Neuronal stem cell (in vitro differentiated cells): ENCODE measurements around the gene RNF145.
"Not testable (repeated sequence)": the region's sequence is repeated elsewhere in the genome, so short reads cannot be mapped to it uniquely, and the experiment has no call there.

Source experiments
- DNase-seq: peaks from one replicate; pipeline ENCODE4 v3.0.0-alpha.2; 2013; ENCODE audit warnings: low spot score
- H2AFZ ChIP-seq: one replicate; pipeline ENCODE4 v1.6.1; 2013; ENCODE audit warnings: mild to moderate bottlenecking, low read length, inconsistent platforms
- H2AK5ac ChIP-seq: 2 replicates; pipeline ENCODE4 v1.6.1; 2013; ENCODE audit warnings: low read depth, mild to moderate bottlenecking, inconsistent platforms, low read length, moderate library complexity, mixed read lengths
- H2BK120ac ChIP-seq: 2 replicates; pipeline ENCODE4 v1.6.1; 2013; ENCODE audit warnings: low read depth, mild to moderate bottlenecking, inconsistent platforms, low read length, moderate library complexity, mixed read lengths
- H2BK12ac ChIP-seq: one replicate; pipeline ENCODE4 v1.6.1; 2013; ENCODE audit warnings: low read length, inconsistent platforms
- H2BK15ac ChIP-seq: 2 replicates; pipeline ENCODE4 v1.6.1; 2013; ENCODE audit warnings: mild to moderate bottlenecking, low read length, inconsistent platforms, mixed read lengths
- H2BK5ac ChIP-seq: one replicate; pipeline ENCODE4 v1.6.1; 2013; ENCODE audit warnings: inconsistent platforms, mild to moderate bottlenecking, low read length, moderate library complexity
- H3K14ac ChIP-seq: one replicate; pipeline ENCODE4 v1.6.1; 2013; ENCODE audit warnings: low read length, inconsistent platforms
- H3K18ac ChIP-seq: 2 replicates; pipeline ENCODE4 v1.6.1; 2013; ENCODE audit warnings: low read length, inconsistent platforms
- H3K23ac ChIP-seq: 2 replicates; pipeline ENCODE4 v1.6.1; 2013; ENCODE audit warnings: low read depth, mild to moderate bottlenecking, mixed read lengths, low read length, inconsistent platforms; ENCODE audit not compliant: poor library complexity
- H3K27ac ChIP-seq: replicated peaks from 3 replicates; pipeline ENCODE4 v1.5.1; 2013; ENCODE audit warnings: low read length, inconsistent platforms
- H3K27me3 ChIP-seq, 3 experiments: 2 replicates each; pipeline ENCODE4 v1.6.1; 2013; ENCODE audit warnings: low read length in 3 of 3, mild to moderate bottlenecking in 2 of 3, inconsistent platforms in 1 of 3, low read depth in 1 of 3, mixed read lengths in 1 of 3, moderate library complexity in 1 of 3; ENCODE audit not compliant: control insufficient read depth in 3 of 3, insufficient read depth in 3 of 3
- H3K36me3 ChIP-seq, 2 donors: replicated peaks in 1 of 2; 2 replicates each; pipeline ENCODE4 v1.6.1; 2013; ENCODE audit warnings: low read length in 2 of 2; ENCODE audit not compliant: control insufficient read depth in 2 of 2, insufficient read depth in 2 of 2
- H3K4ac ChIP-seq: 2 replicates; pipeline ENCODE4 v1.6.1; 2013; ENCODE audit warnings: inconsistent platforms, mild to moderate bottlenecking, low read length, moderate library complexity
- H3K4me1 ChIP-seq, 2 donors: 1 replicate in 1 of 2; 2 replicates in 1 of 2; pipeline ENCODE4 v1.6.1; 2013; ENCODE audit warnings: low read length in 2 of 2, low read depth in 1 of 2; ENCODE audit not compliant: control insufficient read depth in 2 of 2, insufficient read depth in 1 of 2
- H3K4me2 ChIP-seq: one replicate; pipeline ENCODE4 v1.6.1; 2013; ENCODE audit warnings: mild to moderate bottlenecking, low read length, inconsistent platforms; ENCODE audit not compliant: insufficient read depth, poor library complexity, severe bottlenecking
- H3K4me3 ChIP-seq, 2 donors: 2 replicates each; pipeline ENCODE4 v1.5.1; 2013; ENCODE audit warnings: low read length in 2 of 2, mild to moderate bottlenecking in 2 of 2, inconsistent platforms in 1 of 2, moderate library complexity in 1 of 2
- H3K79me1 ChIP-seq: one replicate; pipeline ENCODE4 v1.6.1; 2013; ENCODE audit warnings: low read depth, mild to moderate bottlenecking, inconsistent platforms, low read length, moderate library complexity
- H3K9ac ChIP-seq: one replicate; pipeline ENCODE4 v1.6.1; 2013; ENCODE audit warnings: mild to moderate bottlenecking, low read depth, low read length, inconsistent platforms; ENCODE audit not compliant: poor library complexity
- H3K9me3 ChIP-seq, 2 donors: replicated peaks in 1 of 2; 2 replicates each; pipeline versions ENCODE3 to v1.6.1; 2013; ENCODE audit warnings: low read length in 2 of 2, mild to moderate bottlenecking in 2 of 2, inconsistent platforms in 1 of 2, low read depth in 1 of 2, mixed read lengths in 1 of 2, moderate library complexity in 1 of 2; ENCODE audit not compliant: control insufficient read depth in 2 of 2, insufficient read depth in 1 of 2
- H4K8ac ChIP-seq: one replicate; pipeline ENCODE4 v1.6.1; 2013; ENCODE audit warnings: low read depth, mild to moderate bottlenecking, inconsistent platforms, low read length, moderate library complexity
- H4K91ac ChIP-seq: one replicate; pipeline ENCODE4 v1.6.1; 2013; ENCODE audit warnings: low read length, low read depth, mild to moderate bottlenecking, inconsistent platforms; ENCODE audit not compliant: poor library complexity
- WGBS, 2 donors: extraction: QIAGEN DNeasy Blood & Tissue Kit; methylation state at CpG; one replicate each; pipeline ENCODE4 v1.1.7; 2013; ENCODE audit warnings: missing lambda C conversion rate in 2 of 2, mixed read lengths in 1 of 2; ENCODE audit not compliant: insufficient read length in 2 of 2, insufficient replicate concordance in 1 of 2; ENCODE audit errors: extremely low coverage in 2 of 2; 5-methylcytosine and 5-hydroxymethylcytosine counted together

The RNF145 gene

DNA sequence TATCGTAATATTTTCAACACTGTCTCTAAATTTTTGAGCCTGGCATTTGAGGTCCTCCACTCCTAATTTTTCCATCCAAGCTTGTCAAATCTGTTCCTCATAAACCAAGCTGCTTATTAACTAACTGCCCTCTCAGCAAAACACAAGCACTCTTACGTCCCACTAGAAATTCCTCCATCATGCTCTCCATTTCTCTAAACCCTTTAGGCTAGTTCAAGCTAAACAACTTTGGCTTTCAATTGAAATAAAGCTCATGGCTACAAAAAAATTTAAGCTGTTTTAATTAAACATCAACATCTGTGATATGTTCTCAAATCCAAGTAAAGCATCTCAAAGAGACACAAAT, 45.7 kb downstream of the RNF145 start:
- Histone ChIP-seq H4K91ac (no peak overlapping the region), H3K36me3 (peaks cover 14 to 93% of the 10 kb centered on the region in 2 donors), H3K79me1 (no peaks in the 10 kb centered on the region), H2BK15ac (no peak overlapping the region), H3K18ac (no peak overlapping the region), H3K27ac (no peak overlapping the region), H3K4me2 (no peak overlapping the region), H2AFZ (no peak overlapping the region), H3K4me3 (no peak overlapping the region), H3K27me3 (no peaks in the 10 kb centered on the region), H3K9me3 (no peaks in the 10 kb centered on the region), H3K9ac (no peak overlapping the region), H3K14ac (no peak overlapping the region), H2BK5ac (no peak overlapping the region), H2AK5ac (no peak overlapping the region), H3K23ac (no peak overlapping the region), H2BK120ac (no peak overlapping the region), H2BK12ac (no peak overlapping the region), H3K4ac (no peak overlapping the region), H3K4me1 (no peaks in the 10 kb centered on the region), H4K8ac (no peak overlapping the region)
- DNase-seq, result no peak
- WGBS, 2 donors, result no CpG with 5 or more reads among the region's 2 CpGs

DNA sequence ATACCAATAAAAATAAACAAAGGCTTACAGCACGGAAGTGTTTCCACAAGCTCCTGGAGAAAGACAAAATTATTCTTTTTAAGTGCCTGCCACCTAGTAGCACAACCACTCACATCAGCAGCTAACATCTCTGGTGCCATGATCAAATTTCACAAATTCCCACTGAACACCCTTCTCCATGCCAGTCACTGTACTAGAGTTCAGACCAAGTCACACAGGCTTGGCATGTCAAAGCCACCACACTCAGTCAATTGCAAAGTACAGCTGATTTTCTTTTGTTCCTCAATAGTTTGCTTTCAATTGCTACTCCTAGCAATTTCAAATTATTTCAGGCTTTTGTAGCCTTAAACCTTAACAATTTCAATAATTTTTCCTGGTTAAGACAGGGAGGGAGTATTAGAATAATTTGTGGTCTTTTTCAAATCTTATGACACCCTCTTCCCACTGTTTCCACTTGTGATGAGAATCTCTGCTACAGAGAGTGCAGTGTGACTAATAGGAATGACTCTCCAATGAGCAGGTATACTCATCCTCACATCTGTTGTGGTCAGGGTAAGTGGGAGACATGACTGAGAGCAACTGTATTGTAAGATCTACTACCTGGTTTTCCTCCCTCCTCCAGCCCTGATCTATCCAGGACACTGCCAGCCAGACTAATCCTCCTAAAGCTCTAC, 46.2 kb downstream of the RNF145 start:
- Histone ChIP-seq H3K27me3 (no peaks in the 10 kb centered on the region), H3K23ac (no peak overlapping the region), H3K79me1 (no peaks in the 10 kb centered on the region), H3K9ac (no peak overlapping the region), H2BK15ac (no peak overlapping the region), H3K14ac (no peak overlapping the region), H3K36me3 (peaks cover 15 to 93% of the 10 kb centered on the region in 2 donors), H3K4me1 (no peaks in the 10 kb centered on the region), H2AFZ (no peak overlapping the region), H3K18ac (no peak overlapping the region), H3K9me3 (no peaks in the 10 kb centered on the region), H4K8ac (no peak overlapping the region), H3K4me2 (no peak overlapping the region), H4K91ac (no peak overlapping the region), H3K4ac (no peak overlapping the region), H2BK120ac (no peak overlapping the region), H2AK5ac (no peak overlapping the region), H3K27ac (no peak overlapping the region), H3K4me3 (no peak overlapping the region), H2BK5ac (no peak overlapping the region), H2BK12ac (no peak overlapping the region)
- DNase-seq, result no peak
- no CpG with 5 or more reads among the region's 1 CpG for WGBS, 2 donors

DNA sequence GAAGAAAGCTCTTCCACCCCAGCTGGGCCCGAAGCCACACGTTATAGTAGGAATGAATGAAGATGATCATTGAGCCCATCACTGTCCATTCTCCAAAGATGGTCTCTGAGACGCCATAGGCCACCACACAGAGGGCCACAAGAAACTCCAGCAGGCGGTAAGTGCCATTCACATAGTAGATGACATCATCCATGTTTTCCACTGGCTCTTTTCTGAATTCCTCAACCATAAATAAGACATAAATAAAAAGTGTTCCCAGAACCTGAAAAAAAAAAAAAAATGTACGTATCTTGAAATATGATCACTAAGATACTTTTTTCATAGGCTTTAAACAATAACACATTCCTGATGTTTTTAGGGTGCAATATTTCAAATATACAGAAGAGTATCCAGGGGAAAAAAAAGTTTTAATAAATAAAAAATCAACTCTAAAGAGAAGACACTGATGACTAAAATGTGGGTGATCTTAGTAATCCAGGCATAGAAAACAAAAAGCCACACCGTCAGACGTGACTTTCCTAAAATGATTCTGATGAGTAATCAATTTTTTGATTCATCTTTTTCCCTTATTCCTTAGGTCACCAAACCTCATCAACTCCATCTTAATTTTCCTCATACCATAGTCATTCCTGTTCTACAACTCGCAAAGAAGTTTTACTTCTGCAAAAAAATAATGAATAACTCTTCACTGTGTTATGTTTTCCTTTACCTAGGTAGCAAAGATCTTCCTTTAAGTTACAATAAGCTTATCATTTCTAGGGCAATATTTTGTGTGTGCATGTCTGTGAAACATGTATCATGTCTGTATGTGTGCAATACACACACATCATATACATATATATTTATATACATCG, 47.8 kb downstream of the RNF145 start:
- Histone ChIP-seq H3K4ac (no peak overlapping the region), H3K79me1 (no peaks in the 10 kb centered on the region), H3K9ac (no peak overlapping the region), H3K23ac (no peak overlapping the region), H3K14ac (no peak overlapping the region), H2BK120ac (no peak overlapping the region), H4K8ac (no peak overlapping the region), H2AK5ac (no peak overlapping the region), H2AFZ (no peak overlapping the region), H2BK15ac (no peak overlapping the region), H4K91ac (no peak overlapping the region), H3K9me3 (no peaks in the 10 kb centered on the region), H3K27me3 (no peaks in the 10 kb centered on the region), H3K4me1 (no peaks in the 10 kb centered on the region), H3K4me2 (no peak overlapping the region), H3K27ac (no peak overlapping the region), H3K4me3 (no peak overlapping the region), H3K18ac (no peak overlapping the region), H2BK12ac (no peak overlapping the region), H2BK5ac (no peak overlapping the region), H3K36me3 (peaks cover 15 to 91% of the 10 kb centered on the region in 2 donors)
- WGBS, 2 donors, result no CpG with 5 or more reads among the region's 9 CpGs
- DNase-seq, result no peak

DNA sequence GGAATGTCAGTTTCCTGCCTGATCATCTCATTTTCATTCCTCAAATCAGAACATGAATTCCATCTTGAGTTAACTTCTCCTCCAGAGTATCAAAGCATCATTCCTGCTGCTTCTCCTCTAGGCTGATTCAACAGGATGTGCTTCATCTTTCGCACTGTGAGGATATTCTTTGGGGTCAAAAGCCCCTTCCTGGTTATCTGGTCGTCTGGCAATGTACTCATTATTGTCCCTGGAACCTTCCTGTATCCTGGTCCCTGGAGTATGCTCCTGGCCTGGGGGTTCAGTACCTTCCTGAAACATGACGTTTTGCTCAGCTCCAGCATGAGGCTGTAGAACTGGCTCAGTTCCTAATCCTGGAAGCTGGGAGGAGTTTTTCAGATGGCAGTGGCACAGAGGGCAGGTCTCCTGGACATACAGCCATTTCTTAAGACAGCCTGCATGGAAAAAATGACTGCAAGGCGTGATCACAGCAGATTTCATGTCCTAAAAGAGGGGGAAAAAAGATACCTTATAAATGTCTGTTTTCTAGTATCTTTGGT, 50.7 kb downstream of the RNF145 start:
- H4K8ac ChIP-seq, H2AFZ ChIP-seq, H2BK12ac ChIP-seq, H3K4ac ChIP-seq, H2BK5ac ChIP-seq, H3K4me3 ChIP-seq, H2BK15ac ChIP-seq, H4K91ac ChIP-seq, H3K9me3 ChIP-seq, H3K9ac ChIP-seq, H2AK5ac ChIP-seq, H3K27me3 ChIP-seq, H3K18ac ChIP-seq, H3K14ac ChIP-seq, DNase-seq, H3K79me1 ChIP-seq, H3K4me2 ChIP-seq, H3K27ac ChIP-seq, H3K23ac ChIP-seq, H2BK120ac ChIP-seq, H3K4me1 ChIP-seq: not testable (repeated sequence)
- peaks cover 14 to 77% of the 10 kb centered on the region in 2 donors for H3K36me3 ChIP-seq
- no CpG with 5 or more reads among the region's 4 CpGs for WGBS, 2 donors
